Medulla oblongata (tissue), 1 donor: ENCODE data around the gene DLG2.
"Not testable (repeated sequence)": the region's sequence is repeated elsewhere in the genome, so short reads cannot be mapped to it uniquely, and the experiment has no call there.

Experiments
- DNase-seq: peaks from one replicate; pipeline ENCODE4 v3.0.0-alpha.2; 2015; ENCODE audit errors: extremely low spot score

DLG2 gene

GRCh38 chr11:85643191-85643614, 16.1 kb upstream of the DLG2 start:
- no peak for DNase-seq

GRCh38 chr11:85634747-85635146, 7.6 kb upstream of the DLG2 start:
- DNase-seq: no peak

GRCh38 chr11:85628771-85629341, 1.7 kb upstream of the DLG2 start:
- no peak for DNase-seq

- DNase-seq: peak; percentile 99
Observed at GRCh38 chr11:85627998-85628770, 1.0 kb upstream of the DLG2 start, which contains the start of gene TMEM126B. TSS of gene TMEM126B (plus strand) at chr11:85628593. CDS start at chr11:85628608, 15 bp downstream.

GRCh38 chr11:85626496-85626895, 648 bp downstream of the DLG2 start:
- no peak for DNase-seq

- no peak for DNase-seq
Observed at GRCh38 chr11:85620256-85620655, 6.9 kb downstream of the DLG2 start.

GRCh38 chr11:85619499-85619898, 7.6 kb downstream of the DLG2 start:
- no peak for DNase-seq

- not testable (repeated sequence) for DNase-seq
Observed at GRCh38 chr11:85611643-85612042, 15.5 kb downstream of the DLG2 start.

GRCh38 chr11:85609286-85609685, 17.9 kb downstream of the DLG2 start:
- not testable (repeated sequence) for DNase-seq

GRCh38 chr11:85608621-85609020, 18.5 kb downstream of the DLG2 start:
- DNase-seq: not testable (repeated sequence)

- not testable (repeated sequence) for DNase-seq
Observed at GRCh38 chr11:85606237-85606636, 20.9 kb downstream of the DLG2 start.

GRCh38 chr11:85603220-85603619, 23.9 kb downstream of the DLG2 start:
- no peak for DNase-seq

- DNase-seq: no peak
Observed at GRCh38 chr11:85602526-85603213, 24.5 kb downstream of the DLG2 start.

GRCh38 chr11:85599083-85599482, 28.1 kb downstream of the DLG2 start:
- DNase-seq: no peak

GRCh38 chr11:85596886-85597285, 30.3 kb downstream of the DLG2 start:
- no peak for DNase-seq

GRCh38 chr11:85595285-85595884, 31.8 kb downstream of the DLG2 start:
- peak; percentile 63 for DNase-seq

- peak; percentile 38 for DNase-seq
Observed at GRCh38 chr11:85590848-85591483, 36.2 kb downstream of the DLG2 start.

GRCh38 chr11:85589373-85589772, 37.8 kb downstream of the DLG2 start:
- no peak for DNase-seq

GRCh38 chr11:85582111-85582510, 45.0 kb downstream of the DLG2 start:
- DNase-seq: no peak

GRCh38 chr11:85575388-85575787, 51.8 kb downstream of the DLG2 start:
- DNase-seq: no peak

GRCh38 chr11:85572056-85572455, 55.1 kb downstream of the DLG2 start:
- no peak for DNase-seq

- no peak for DNase-seq
Observed at GRCh38 chr11:85569525-85569924, 57.6 kb downstream of the DLG2 start.
